HG03442 (cell line): ENCODE results near the gene LENEP.

Experiments
- ATAC-seq: cut with Tn5 transposase; IDR thresholded peaks from one replicate; pipeline ENCODE4 v1.9.1; 2021; ENCODE audit warnings: mild to moderate bottlenecking, moderate library complexity; ENCODE audit not compliant: unreplicated experiment

LENEP gene

DNA sequence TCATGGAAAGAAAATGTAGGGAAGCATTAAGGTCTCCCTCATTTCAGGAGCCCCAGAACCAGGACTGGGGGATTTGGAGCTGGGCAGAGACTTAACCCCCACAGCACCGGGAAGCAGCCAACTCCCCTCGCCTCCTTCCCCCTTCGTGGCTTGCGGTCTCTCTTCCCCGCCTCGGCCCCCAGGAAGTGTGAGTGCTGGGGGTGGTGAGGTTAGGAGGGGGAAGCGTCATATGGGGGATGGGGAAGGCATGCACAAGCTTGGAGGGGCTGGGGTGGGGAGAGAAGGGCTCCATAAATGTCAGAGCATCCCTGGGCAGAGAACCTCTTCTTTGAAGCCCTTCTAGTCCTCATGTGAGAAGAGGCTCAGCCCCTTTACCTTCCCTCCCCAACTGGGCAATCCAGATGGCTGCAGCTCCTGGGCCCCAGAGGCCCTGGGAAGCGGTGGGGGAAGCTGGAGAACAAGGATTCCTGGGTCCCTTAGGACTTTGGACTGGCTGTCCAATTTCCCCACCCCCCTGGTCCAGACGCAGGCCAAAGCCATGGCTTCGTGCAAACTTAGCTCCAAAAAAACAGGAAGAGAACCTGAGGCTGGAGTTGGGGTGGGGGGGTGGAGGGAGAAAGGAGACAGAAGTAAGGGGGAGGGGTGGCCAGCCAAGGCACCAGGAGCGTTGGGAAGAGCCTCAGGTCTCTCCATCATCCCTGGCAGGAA, 17.0 kb downstream of the LENEP start:
- ATAC-seq, result no peak

DNA sequence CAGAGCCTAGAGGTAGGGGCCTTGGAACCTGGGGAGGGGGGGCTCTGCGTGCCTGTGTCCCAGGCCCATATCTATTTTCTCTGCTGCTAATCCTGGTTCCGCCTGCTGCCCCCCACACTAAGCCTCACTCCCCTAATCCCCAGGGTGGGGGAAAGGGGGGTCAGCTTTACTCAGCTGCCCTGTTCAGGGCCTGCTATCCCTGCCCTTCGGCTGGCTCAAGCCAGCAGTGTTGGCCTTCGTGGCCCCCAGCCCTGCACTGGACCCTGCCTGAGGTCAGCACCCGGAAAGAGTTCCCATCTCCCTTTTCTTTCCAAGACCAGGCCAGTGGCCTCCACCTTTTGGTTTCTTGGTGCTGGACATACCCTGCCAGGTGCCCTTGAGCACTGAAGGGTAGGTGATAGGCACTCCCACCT, 17.6 kb downstream of the LENEP start:
- ATAC-seq, result no peak

DNA sequence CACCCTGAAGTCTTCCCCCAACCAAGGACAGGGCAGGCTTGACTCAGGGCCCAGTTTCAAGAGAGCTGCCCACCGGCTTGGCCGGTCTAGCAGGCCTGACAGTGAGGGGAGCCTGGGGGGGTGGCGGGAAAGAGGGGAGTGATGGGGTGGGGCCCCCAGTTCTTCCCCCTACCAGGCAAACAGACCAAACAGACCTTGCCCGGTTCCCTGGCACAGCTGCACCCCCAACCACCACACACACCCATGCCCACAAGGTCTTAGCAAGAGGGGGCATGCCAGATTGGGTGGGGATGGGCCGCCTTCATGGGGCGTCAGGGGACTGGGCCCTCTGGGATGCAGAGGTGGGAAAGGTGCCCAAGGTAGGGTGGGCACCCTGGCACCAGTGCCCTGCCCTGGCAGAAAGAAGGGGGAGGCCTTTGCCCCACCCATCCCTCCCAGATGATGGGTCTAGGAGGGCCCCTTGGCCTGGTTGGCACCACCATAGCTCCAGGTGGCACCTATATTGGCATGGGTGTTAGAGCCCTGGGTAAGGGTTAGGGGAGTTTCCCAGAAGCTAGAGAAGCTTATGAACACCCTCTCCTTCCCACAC, 18.1 kb downstream of the LENEP start:
- no peak for ATAC-seq

DNA sequence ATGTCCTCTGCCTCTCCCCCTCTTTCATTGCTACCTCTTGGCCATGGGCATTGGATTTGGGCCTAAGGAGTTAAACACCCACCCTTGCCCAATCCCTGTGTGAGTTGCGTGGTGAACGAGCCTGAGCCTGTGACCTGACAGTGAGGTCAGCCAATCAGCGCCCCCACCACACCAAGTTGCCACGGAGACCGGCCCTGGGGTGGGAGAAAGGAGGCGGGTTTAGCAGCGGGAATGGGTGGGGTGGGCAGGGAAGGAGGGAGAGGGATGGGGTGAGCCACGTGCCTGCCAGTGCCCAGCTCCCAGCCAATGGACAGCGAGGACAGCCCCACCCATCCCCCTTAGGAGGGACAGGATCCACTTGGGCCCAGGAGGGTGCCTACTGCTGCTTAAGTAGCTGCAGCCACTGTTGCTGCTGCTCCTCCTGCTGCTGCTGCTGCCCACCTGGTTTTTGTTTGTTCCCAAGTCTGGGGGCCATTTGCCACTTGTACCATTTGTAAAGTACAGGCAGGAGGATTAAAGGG, 18.7 kb downstream of the LENEP start:
- no peak for ATAC-seq

DNA sequence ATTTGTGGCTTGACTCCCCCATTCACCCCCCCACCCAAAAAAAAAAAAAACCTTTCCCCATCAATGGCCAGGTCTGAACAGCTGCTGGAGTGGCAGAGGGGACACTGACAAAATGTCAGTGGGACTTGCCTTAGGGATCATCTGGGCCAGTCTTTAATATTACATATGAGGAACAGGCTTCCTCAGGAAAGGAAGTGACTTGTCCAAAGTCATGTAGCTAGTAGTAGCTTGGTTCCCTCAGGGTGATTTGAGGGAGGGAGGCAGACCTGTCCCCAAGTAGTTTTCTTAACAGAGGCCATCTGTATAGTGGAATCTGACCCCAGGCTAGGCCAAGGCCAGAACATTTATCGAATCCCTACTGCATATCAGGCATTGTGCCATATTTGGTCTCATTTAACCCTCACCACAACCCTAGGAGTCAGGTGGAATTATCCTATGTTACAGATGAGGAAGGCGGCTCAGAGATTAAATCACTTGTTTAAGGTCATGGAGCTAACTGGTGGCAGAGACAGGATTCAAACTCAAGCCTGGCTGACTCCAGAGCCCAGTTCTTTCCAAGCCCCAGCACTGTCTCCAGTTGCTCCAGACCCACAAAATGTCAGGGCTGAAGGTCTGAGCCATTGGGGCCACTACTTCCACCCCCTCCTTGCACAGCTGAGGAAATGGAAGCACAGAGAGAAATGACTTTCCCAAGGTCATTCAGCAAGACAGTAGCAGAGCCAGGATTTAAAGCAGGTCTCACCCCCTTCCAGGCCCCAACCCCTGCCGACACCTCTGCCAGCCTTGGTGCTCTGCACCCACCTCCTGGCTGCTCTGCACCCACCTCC, 19.6 kb downstream of the LENEP start:
- ATAC-seq, result no peak

DNA sequence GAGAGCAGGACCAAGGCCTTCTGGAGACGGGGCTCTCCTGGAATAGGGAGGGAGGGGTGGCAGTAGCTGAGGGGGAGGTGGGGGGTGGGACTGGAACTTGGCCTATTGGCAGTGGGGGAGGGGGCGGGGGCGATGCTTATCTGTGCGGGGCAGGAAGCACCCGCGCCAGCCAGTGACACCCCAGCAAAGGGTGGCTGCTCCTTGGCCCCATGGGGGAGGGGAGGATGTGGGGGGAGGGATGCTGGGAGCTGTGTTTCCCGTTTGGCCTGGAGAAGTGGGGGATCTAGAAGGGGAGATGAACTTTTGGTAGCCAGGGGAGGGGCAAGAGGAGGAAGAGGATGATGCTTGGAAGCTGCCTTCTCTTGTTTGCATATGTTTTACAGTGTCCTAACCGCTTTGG, 20.2 kb downstream of the LENEP start:
- ATAC-seq, result no peak

DNA sequence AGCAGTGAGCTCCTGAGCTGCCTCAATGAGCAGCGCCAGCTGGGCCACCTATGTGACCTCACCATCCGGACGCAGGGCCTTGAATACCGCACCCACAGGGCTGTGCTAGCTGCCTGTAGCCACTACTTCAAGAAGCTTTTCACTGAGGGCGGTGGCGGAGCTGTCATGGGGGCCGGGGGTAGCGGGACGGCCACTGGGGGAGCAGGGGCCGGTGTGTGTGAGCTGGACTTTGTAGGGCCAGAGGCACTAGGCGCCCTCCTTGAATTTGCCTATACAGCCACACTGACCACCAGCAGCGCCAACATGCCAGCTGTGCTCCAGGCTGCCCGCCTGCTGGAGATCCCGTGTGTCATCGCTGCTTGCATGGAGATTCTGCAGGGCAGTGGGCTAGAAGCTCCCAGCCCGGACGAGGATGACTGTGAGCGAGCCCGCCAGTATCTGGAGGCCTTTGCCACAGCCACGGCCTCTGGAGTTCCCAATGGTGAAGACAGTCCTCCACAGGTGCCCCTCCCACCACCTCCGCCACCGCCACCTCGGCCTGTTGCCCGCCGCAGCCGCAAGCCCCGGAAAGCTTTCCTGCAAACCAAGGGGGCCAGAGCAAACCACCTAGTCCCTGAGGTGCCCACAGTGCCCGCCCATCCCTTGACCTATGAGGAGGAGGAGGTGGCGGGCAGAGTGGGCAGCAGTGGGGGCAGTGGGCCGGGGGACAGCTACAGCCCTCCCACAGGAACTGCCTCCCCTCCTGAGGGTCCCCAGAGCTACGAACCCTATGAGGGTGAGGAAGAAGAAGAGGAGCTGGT, 21.5 kb downstream of the LENEP start:
- no peak for ATAC-seq

DNA sequence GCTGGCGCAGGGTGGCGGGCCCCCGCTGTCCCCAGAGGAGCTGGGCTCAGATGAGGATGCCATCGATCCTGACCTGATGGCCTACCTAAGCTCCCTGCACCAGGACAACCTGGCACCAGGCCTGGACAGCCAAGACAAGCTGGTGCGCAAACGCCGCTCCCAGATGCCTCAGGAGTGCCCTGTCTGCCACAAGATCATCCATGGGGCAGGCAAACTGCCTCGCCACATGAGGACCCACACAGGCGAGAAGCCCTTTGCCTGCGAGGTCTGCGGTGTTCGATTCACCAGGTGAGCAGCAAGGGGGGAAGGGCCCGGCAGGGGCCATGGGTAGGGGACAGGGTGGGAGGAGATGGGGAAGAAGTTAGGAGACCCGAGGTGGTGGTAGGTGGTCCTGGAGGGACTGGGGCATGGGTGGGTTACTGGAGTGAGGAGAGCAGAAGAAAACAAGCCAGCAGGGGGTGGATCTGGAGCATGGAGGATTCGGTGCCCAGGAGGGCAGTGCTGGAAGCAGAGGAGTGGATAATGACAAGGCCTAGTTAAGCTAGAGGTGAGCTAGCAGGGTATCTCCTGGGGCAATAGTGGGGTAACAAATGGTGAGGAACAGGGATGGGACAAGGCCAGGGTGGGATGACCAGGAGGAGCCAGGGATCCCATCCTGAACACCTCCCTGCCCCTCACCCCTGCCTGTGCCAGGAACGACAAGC, 22.3 kb downstream of the LENEP start:
- ATAC-seq, result no peak

DNA sequence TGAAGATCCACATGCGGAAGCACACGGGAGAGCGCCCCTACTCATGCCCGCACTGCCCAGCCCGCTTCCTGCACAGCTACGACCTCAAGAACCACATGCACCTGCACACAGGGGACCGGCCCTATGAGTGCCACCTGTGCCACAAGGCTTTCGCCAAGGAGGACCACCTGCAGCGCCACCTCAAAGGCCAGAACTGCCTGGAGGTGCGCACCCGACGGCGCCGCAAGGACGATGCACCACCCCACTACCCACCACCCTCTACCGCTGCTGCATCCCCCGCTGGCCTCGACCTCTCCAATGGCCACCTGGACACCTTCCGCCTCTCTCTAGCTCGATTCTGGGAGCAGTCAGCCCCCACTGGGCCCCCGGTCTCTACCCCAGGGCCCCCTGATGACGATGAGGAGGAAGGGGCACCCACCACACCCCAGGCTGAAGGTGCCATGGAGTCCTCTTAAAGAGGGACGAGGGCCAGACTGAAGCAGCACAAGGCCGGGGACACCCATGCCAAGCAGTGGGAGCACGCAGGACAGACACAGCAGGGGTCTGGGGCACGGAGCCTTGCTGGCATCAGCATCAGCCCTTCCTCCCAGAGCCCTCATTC, 22.9 kb downstream of the LENEP start:
- ATAC-seq, result no peak

DNA sequence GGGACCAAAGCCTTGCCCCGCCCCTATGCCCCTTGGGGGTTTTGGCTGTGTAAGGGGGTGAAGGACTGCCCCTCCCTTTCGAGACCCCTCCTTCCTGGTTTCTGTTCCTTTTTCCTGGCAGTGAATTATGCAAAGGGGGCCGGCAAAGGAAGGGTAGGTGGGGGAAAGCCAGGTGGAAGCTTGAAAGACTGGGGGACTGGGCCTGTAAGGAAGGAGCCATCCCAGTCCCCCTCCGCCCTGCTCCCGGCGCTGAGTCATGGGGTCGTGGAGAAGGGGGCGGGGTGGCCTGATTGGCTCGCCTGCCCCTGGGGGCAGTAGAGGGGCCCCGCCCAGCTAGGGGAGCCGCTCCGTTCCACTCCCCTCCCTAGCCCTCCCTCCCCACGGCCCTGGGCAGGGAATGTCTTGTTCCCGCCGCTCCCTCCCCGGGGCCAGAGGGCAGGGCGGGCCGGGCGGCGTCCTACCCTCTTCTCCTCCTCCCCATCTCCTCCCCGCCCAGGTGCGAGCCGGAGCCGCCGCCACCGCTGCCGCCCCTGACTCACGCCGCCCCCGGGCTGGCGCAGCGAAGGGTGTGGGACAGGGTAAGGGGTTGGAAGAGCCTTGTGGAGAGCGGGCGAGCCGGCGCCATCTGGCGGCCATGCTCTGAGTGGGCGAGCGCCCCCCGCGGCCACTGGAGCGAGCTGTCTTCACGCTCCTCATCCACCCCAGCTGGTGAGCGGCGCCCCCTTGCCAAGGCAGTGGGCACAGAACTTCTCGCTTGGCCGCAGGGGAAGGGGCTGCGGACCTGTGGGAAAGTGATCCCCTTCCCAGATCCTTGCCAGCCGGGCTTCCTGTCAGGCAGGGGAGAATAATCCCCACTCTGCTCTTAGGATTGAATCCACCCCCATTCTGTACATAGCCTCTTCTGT, 23.9 kb downstream of the LENEP start:
- peak; percentile 75 for ATAC-seq

DNA sequence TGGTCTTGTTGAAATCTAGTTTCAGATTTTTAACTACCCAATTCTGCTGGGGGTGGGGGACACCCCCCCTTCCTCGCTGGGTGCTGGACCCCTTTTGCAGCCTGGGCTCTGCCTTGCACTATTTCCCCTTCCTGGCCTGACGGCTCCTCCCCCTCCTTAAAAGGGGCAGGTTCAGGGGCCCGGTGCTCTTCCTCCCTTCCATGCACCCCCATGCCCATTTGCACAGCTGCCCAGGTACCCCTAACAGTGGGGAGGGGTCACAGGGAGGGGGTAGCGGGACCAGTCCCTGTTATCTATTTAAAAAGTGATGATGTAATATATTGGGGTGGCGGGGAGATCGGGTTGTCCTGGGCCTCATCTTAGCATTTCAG, 24.5 kb downstream of the LENEP start:
- ATAC-seq, result no peak

DNA sequence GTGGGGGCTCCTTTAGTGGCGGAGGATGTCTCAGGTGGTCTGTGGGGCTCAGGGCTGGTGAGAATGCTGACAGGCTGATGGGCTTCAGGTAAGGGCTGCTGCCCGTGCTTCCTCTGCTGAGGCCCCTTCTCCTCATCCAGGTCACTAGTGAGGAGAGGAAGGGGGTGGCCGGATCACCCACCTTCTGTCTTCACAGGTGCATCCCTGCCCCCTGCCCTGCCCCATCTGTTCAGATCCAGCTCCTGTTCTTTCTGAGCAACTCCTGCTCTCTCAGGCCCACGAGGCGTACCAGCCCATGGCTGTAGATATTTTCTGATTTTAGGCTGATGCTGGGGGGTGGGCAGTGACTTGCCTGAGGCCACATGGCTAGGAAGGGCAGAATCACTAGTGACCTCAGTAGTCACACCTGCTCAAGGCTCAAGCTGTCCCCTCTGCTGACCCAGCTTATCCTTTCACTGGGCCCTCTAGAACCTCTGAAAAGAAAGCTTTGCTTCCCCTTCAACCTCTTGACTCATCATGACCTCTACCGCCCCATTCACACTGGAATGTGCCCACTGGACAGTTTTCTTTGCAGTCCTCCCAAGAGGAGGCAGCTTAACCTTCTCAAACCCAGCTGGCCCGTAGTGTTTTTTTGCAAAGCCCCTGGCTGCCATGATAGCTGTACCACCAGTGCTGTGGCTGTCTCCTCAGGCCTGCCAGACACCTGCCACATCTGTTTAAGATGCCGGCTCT, 25.4 kb downstream of the LENEP start:
- no peak for ATAC-seq

DNA sequence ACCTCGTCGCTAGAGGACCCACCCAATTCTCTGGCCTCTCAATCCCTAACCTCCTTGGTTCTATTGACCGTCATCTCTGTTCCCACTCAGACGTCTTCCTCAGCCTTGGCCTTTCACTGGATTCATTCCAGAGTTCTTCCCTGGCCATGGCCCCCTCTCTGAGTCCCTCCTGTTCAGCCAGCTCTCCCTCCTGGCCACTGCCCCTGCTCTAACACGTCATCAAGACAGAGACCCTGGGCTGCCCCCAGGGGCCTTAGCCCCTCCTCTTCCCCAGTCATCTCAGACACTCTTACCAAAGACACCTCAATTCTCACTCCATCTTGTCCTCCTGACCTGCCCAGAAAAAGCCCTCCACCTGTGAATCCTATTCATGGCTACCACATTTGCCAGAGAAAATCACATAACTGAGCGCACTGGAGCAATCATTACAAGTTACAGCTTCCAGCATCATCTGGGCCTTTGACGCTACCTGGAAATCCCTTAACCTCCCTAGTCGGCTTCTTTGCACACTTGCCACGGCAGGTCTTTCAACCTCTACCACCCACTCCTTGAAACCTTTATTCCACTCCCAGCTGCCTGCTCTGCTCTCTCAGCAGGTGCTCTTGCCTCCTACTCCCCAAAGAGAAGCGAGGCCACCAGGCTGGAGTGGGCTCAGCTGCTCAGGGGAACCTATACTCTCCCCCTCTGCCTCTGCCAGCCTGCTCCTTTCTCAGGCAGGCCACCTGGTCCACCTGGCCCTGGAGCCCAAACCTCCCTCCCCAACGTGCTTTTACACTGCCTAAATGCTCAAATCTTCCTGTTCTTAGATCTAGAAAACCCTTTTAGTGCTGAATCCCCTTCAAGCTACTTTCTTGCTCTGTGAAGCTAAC, 26.2 kb downstream of the LENEP start:
- no peak for ATAC-seq

DNA sequence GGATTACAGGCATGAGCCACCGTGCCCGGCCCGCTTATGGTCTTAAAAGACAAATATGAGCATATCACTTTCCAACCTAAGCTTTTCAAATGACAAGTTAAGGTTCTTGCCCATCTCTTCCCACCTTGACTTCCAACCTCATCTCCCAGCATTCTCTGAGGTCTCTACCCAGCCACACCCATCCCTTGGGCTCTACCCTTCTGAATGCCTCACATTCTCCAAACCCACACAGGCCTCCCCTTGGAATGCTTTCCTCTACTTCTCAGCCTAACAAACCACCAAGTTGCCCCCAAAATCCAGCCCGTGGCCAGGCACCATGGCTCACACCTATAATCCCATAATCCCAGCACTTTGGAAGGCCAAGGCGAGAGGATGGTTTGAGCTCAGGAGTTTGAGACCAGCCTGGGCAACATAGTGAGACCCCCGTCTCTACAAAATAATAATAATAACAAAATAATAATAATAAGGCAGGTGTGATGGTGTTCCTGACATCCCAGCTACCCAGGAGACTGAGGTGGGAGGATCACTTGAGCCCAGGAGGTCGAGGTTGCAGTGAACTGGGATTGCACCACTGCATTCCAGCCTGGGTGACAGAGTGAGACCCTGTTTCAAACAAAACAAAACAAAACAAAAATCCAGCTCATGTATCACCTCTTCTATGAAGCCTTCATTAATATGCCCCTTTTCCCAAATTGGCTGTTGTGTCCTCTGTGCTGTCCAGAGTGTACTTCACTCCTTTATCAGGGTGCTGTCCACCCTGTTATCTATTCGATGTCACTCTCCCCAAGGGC, 28.9 kb downstream of the LENEP start:
- no peak for ATAC-seq

DNA sequence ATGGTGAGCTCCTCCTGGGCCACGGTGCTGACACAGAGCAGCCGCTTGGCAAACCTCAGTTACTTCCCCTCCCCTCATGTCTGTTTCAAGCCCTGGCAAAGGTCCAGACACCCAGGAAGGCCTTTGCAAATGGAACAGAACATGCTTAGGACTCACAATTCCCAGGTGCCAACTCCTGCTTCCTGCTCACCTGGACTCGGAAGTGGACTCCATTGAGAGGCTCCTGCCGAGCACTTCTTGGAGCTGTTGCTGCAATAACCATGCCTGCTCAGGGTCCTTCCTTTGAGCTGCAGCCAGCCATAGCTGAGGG, 29.5 kb downstream of the LENEP start:
- no peak for ATAC-seq

DNA sequence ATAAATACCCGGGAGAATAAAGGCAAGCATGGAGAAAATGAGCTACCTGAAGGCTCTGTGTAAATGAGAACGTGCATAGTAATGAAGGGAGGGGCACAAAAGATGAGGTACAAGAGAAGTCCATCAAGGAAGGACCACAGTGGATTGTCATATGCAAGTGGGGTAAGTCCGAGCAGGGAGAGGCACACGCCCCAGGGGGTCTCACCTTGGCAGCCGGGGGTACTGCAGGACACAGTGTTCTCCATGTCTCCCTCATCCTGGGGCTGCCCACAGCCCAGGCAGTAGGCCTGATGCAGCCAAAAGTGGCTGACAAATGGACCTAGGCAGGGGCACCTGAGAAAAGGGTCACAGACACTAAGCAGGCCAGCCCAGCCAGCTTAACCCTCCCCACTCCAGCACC, 30.2 kb downstream of the LENEP start:
- no peak for ATAC-seq

DNA sequence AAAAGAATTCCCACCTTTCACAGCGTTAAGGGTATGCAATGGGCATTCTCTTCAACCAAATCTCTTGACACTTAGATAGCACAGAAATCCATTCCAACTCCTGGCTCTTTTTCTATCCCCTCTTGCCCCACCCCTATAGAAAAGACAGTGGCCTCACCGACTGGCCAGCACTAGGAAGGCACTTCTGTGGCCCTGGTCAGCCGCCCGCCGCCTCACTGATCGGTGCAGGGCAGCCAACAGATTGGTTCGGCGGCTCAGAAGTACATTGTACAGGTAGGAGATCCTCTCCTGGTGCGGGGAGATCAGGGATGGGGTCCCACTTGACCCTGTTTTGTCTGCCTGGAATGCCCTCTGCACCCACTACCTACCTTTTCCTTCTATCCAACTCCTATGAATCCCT, 30.9 kb downstream of the LENEP start:
- no peak for ATAC-seq
